C4-2B (cell line): ENCODE results near the gene HDAC5.

Source experiments
- CTCF ChIP-seq: fragments of 450-650 bp; conservative IDR thresholded peaks from 2 replicates; pipeline ENCODE4 v1.5.1; 2017; ENCODE audit warnings: mild to moderate bottlenecking
- ZFX ChIP-seq: fragments of 450-650 bp; IDR thresholded peaks from 2 replicates; pipeline ENCODE4 v1.6.1; 2017

GRCh38 chr17:44110823-44111633, 12.4 kb downstream of the HDAC5 start:
- TF ChIP-seq CTCF (no peak), ZFX (no peak)
